ENCODE results near the gene FUNDC2. TPM values are rescaled to one million over a fixed set of nuclear protein-coding genes. Genes with fewer than 3 reads are reported as not detected.

The FUNDC2 gene
- total RNA-seq (10 to 100 TPM; 29.3 to 66.3 (median 52.7) TPM), polyA plus RNA-seq (100 to 1,000 TPM in 2 of 3 donors, 10 to 100 TPM in 1; 68.4 to 113 (median 109) TPM)
- long read RNA-seq, donor 1, full-length matches to known transcripts = 34 of 40 reads
- long read RNA-seq, donor 1, partial matches to known transcripts = 6 of 40 reads
- long read RNA-seq, donor 1, other reads (novel, unspliced or antisense) = 0 of 40 reads
- long read RNA-seq, donor 2, full-length matches to known transcripts = 27 of 32 reads
- long read RNA-seq, donor 2, partial matches to known transcripts = 5 of 32 reads
- long read RNA-seq, donor 2, other reads (novel, unspliced or antisense) = 0 of 32 reads

DNA sequence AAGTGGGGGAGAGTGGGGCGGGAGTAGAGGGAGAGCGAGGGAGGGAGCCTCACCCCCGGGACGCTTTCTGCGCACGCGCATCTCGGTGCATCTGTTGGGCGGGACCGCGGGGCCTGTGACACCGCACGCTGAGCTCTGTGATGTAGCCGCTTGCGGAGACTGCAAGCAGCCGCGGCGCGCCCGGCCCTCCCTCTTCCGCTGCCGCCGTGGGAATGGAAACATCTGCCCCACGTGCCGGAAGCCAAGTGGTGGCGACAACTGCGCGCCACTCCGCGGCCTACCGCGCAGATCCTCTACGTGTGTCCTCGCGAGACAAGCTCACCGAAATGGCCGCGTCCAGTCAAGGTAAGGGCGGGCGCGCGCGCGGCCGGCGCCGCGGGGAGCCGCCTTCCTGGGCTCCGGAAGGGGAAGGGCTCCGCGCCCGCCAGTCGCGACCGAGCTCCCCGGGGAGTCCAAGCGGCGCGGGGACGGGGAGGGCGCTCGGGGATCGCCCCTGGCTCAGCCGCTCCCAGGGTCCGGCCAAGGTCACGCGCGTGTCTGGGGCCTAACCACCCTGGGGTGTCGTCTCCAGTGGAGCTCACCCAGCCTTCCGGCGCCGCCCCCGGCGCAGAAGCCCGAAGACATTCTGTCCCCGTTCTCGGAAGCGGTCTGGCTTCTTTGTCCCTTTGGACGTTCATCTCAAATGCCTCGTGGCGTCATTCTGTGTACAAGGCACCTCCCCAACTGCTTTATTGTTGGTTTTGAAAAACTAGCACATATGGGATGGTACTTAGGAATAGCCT is at the start of gene FUNDC2:
Gene FUNDC2, plus strand, starts transcription at position 118 of the 782 bp plus-strand sequence. Its CDS starts 95 bp downstream, at position 213.
- 0 to 62% (median 3%) methylated on average over 15 to 82 of the region's 82 CpGs for WGBS, 5 donors
- DNase-seq = peak; percentile 98
- no peaks in the 10 kb centered on the region for H3K27me3 ChIP-seq (replicated peaks in 1 of 7)
- H3K9me3 ChIP-seq = no peaks in the 10 kb centered on the region
- no peaks in the 10 kb centered on the region for H3K36me3 ChIP-seq
- peak within 1 kb of the TSS; percentile 84 to 97 (median 96) for H3K27ac ChIP-seq
- intact Hi-C loops (cut with DNase I; ENCODE audit: low total_unique reads) = no loop called here
- H3K4me1 ChIP-seq = peaks cover 0 to 29% (median 14%) of the 10 kb centered on the region in 6 donors
- TF ChIP-seq, protein P1, sequence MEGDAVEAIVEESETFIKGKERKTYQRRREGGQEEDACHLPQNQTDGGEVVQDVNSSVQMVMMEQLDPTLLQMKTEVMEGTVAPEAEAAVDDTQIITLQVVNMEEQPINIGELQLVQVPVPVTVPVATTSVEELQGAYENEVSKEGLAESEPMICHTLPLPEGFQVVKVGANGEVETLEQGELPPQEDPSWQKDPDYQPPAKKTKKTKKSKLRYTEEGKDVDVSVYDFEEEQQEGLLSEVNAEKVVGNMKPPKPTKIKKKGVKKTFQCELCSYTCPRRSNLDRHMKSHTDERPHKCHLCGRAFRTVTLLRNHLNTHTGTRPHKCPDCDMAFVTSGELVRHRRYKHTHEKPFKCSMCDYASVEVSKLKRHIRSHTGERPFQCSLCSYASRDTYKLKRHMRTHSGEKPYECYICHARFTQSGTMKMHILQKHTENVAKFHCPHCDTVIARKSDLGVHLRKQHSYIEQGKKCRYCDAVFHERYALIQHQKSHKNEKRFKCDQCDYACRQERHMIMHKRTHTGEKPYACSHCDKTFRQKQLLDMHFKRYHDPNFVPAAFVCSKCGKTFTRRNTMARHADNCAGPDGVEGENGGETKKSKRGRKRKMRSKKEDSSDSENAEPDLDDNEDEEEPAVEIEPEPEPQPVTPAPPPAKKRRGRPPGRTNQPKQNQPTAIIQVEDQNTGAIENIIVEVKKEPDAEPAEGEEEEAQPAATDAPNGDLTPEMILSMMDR (IDR thresholded peaks at IDR 0.05 in 8 of 11, conservative IDR thresholded peaks at IDR 0.05 in 3 of 11) = peak in 1 of 11 experiments; percentile 29
- TF ChIP-seq POLR2A (IDR thresholded peaks at IDR 0.05) = peak in 2 of 3 donors; percentile 19 to 80
- peak; percentile 72 to 93 (median 89) for TF ChIP-seq POLR2AphosphoS5 (IDR thresholded peaks at IDR 0.05)
- peak within 1 kb of the TSS; percentile 46 to 76 (median 51) for H3K4me3 ChIP-seq

GRCh38 chrX:154979629-154980028 is 47.0 kb upstream of the FUNDC2 start:
- Histone ChIP-seq H3K36me3 (no peaks in the 10 kb centered on the region), H3K27me3 (replicated peaks in 1 of 7) (no peaks in the 10 kb centered on the region), H3K4me1 (peaks cover 0 to 13% (median 0%) of the 10 kb centered on the region in 6 donors), H3K27ac (no peak overlapping the region), H3K9me3 (peaks cover 0 to 12% (median 0%) of the 10 kb centered on the region in 8 donors), H3K4me3 (no peak overlapping the region)
- TF ChIP-seq, protein P1 (IDR thresholded peaks at IDR 0.05 in 8 of 11, conservative IDR thresholded peaks at IDR 0.05 in 3 of 11) = no peak
- TF ChIP-seq POLR2A (IDR thresholded peaks at IDR 0.05) (no peak), POLR2AphosphoS5 (IDR thresholded peaks at IDR 0.05) (no peak)
- DNase-seq = no peak
- WGBS, 5 donors = 28 to 79% (median 61%) methylated on average over 3 to 4 of the region's 4 CpGs
- intact Hi-C loops (cut with DNase I; ENCODE audit: low total_unique reads) = loop anchor here (5.0 kb wide), 1 partner anchor 83 kb away; no protein-coding TSS in a partner anchor

DNA sequence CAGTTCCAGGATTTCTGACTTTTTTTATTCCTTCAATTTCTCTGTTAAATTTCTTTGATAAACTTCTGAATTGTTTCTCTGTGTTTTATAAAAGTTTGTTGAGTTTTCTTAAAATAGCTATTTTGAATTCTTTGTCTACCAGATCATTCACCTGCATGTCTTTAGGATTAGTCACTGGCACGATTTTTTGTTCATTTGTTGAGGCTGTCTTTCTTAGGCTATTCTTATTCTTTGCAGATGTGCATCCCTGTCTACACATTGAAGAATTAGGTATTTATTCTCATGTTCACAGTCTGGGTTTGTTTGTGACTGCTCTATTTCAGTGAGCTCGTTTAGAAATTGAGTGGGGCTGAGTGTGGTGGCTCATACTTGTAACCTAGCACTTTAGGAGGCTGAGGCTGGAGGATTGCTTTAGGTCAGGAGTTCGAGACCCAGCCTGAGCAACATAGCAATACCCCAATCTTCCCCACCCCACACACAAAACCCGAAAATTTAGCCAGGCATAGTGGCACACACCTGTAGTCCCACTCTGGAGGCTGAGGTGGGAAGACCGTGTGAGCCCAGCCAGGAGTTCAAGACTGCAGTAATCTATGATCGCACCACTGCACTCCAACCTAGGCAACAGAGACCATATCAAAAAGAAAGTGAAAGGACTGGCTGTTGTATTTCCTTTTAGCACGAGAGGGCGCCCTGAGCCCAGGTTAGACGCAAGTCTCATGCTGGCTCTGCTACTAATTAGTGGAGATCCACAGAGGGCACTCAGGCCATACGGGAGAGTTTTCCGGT is 46.1 kb upstream of the FUNDC2 start:
- 16 to 25% (median 18%) methylated on average over 9 to 11 of the region's 11 CpGs for WGBS, 5 donors
- Histone ChIP-seq H3K4me1 (peaks cover 0 to 13% (median 0%) of the 10 kb centered on the region in 6 donors), H3K4me3 (peak overlapping the region in 4 of 8 donors; percentile 10 to 64 (median 26)), H3K9me3 (peaks cover 0 to 12% (median 0%) of the 10 kb centered on the region in 8 donors), H3K27me3 (replicated peaks in 1 of 7) (no peaks in the 10 kb centered on the region), H3K36me3 (no peaks in the 10 kb centered on the region), H3K27ac (peak overlapping the region in 5 of 8 donors; percentile 16 to 63 (median 35))
- peak; percentile 85 for DNase-seq
- TF ChIP-seq POLR2A (IDR thresholded peaks at IDR 0.05) (no peak), POLR2AphosphoS5 (IDR thresholded peaks at IDR 0.05) (peak in 1 of 3 donors; percentile 32)
- TF ChIP-seq, protein P1 (IDR thresholded peaks at IDR 0.05 in 8 of 11, conservative IDR thresholded peaks at IDR 0.05 in 3 of 11) = peak; percentile 39 to 82 (median 74)
- intact Hi-C loops (cut with DNase I; ENCODE audit: low total_unique reads) = loop anchor here (5.0 kb wide), 1 partner anchor 82 kb away; no protein-coding TSS in a partner anchor

Measured in spleen (tissue), 13 donors.